OCI-LY1 (cell line): ENCODE data around the gene RELL1.

Experiments used
- CTCF ChIP-seq: fragments of 200-600 bp; sonication (generic), shearing (Covaris generic); IDR thresholded peaks from 2 replicates; pipeline ENCODE4 v1.5.1; 2017; ENCODE audit warnings: mild to moderate bottlenecking, antibody characterized with exemption, low read length, moderate library complexity, mixed read lengths
- EZH2 ChIP-seq: fragments of 200-600 bp; sonication (generic), shearing (Covaris generic); IDR thresholded peaks from 2 replicates; pipeline ENCODE4 v1.8.0; 2017; ENCODE audit warnings: borderline replicate concordance, mixed run types, mild to moderate bottlenecking, antibody characterized with exemption, low read length, moderate library complexity, mixed read lengths

DNA sequence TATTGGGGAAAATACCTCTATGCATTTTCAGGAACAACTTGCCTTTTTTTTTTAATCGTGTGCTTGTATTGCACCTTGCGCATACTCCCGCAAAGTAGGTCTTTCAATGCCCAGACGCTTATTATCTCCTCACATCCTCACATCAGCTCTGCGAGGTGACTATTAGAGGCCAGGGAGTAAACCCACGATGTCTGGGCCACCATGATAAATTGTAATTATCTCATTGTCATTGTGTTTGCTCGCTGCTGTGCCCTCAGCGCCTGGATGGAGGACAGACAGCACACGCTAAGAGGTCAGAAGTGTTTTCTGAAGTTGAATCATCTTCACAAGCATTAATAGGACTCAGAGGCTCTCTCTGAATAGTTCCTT, 1.0 kb upstream of the RELL1 start:
- no peak for TF ChIP-seq CTCF
- no peak for TF ChIP-seq EZH2
